ENCODE results near the gene SRRM5.

The SRRM5 gene

DNA sequence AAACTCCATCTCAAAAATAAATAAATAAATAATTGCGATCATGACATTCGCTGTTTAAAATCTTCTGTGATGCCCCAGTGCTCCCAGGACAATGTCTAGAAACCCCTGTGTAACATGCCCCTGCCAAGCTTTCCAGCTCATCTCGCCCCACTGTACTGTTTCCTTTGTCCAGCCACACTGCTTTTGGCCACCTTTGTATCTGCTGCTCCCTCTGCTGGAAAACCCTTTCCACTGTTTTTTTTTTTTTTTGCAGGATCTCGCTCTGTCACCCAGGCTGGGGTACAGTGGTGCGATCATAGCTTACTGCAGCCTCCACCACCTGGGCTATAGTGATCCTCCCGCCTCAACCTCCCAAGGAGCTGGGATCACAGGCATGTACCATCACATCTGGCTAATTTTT, 50.6 kb downstream of the SRRM5 start:
- TF ChIP-seq, protein P1, sequence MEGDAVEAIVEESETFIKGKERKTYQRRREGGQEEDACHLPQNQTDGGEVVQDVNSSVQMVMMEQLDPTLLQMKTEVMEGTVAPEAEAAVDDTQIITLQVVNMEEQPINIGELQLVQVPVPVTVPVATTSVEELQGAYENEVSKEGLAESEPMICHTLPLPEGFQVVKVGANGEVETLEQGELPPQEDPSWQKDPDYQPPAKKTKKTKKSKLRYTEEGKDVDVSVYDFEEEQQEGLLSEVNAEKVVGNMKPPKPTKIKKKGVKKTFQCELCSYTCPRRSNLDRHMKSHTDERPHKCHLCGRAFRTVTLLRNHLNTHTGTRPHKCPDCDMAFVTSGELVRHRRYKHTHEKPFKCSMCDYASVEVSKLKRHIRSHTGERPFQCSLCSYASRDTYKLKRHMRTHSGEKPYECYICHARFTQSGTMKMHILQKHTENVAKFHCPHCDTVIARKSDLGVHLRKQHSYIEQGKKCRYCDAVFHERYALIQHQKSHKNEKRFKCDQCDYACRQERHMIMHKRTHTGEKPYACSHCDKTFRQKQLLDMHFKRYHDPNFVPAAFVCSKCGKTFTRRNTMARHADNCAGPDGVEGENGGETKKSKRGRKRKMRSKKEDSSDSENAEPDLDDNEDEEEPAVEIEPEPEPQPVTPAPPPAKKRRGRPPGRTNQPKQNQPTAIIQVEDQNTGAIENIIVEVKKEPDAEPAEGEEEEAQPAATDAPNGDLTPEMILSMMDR (IDR thresholded peaks at IDR 0.05; ENCODE audit: low read depth, low read length) = peak; percentile 22; the same call in 1 of the 2 replicates
- no peak overlapping the region for H3K4me3 ChIP-seq (ENCODE audit: low read depth, low read length)

DNA sequence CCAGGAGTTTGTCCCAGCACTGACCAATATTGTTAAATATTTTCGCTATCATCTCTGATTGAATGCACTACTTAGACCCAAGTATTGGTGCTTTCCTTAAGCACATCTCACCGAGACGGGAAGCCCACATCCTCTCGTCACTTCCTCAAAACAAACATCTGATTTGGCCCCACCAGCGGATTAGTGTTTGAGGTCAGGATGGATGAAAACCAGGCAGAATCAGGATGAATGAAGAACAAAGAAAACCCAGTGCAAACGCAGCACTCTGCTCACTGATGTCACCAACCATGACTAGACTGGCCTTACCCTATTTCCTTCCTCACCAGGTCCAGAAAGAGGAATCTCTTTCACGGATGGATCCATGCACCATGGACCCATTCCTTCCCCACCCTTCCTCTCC, 52.1 kb downstream of the SRRM5 start:
- H3K4me3 ChIP-seq (ENCODE audit: low read depth, low read length) = no peak overlapping the region
- TF ChIP-seq, protein P1 (IDR thresholded peaks at IDR 0.05; ENCODE audit: low read depth, low read length) = no peak
